HEK293 (cell line): Measurements from ENCODE around the gene PANK2.

Source experiments
- CTCF ChIP-seq: fragments of 450-650 bp; formaldehyde crosslinking; IDR thresholded peaks from 2 replicates; pipeline ENCODE4 v1.5.1; 2016; ENCODE audit warnings: missing biosample characterization, missing genetic modification characterization
- ZBTB7A ChIP-seq: fragments of 450-650 bp; formaldehyde crosslinking; IDR thresholded peaks from 2 replicates; pipeline ENCODE4 v1.5.1; 2016; ENCODE audit warnings: low read depth, missing biosample characterization, missing genetic modification characterization
- ZNF404 ChIP-seq: fragments of 450-650 bp; formaldehyde crosslinking; IDR thresholded peaks from 2 replicates; pipeline ENCODE4 v1.5.1; 2017; ENCODE audit warnings: missing biosample characterization, missing genetic modification characterization
- TF ChIP-seq, protein P1 (sequence below): fragments of 450-650 bp; formaldehyde crosslinking; IDR thresholded peaks from 2 replicates; pipeline ENCODE4 v1.5.1; 2016; ENCODE audit warnings: missing biosample characterization, missing genetic modification characterization

- TF ChIP-seq ZBTB7A (tag by site-specific recombination) = no peak
- TF ChIP-seq, protein P1, sequence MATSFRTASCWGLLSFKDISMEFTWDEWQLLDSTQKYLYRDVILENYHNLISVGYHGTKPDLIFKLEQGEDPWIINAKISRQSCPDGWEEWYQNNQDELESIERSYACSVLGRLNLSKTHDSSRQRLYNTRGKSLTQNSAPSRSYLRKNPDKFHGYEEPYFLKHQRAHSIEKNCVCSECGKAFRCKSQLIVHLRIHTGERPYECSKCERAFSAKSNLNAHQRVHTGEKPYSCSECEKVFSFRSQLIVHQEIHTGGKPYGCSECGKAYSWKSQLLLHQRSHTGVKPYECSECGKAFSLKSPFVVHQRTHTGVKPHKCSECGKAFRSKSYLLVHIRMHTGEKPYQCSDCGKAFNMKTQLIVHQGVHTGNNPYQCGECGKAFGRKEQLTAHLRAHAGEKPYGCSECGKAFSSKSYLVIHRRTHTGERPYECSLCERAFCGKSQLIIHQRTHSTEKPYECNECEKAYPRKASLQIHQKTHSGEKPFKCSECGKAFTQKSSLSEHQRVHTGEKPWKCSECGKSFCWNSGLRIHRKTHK = no peak
- no peak for TF ChIP-seq CTCF (tag by site-specific recombination)
- no peak for TF ChIP-seq ZNF404 (tag by site-specific recombination)
These were observed 45.4 kb downstream of the PANK2 start for GRCh38 chr20:3934624-3935023.
